ENCODE results near the gene TMEM53. TPM values are rescaled to one million over a fixed set of nuclear protein-coding genes. Genes with fewer than 3 reads are reported as not detected.

TMEM53 gene
- 1 to 10 TPM; 2.5 to 2.6 TPM for total RNA-seq

DNA sequence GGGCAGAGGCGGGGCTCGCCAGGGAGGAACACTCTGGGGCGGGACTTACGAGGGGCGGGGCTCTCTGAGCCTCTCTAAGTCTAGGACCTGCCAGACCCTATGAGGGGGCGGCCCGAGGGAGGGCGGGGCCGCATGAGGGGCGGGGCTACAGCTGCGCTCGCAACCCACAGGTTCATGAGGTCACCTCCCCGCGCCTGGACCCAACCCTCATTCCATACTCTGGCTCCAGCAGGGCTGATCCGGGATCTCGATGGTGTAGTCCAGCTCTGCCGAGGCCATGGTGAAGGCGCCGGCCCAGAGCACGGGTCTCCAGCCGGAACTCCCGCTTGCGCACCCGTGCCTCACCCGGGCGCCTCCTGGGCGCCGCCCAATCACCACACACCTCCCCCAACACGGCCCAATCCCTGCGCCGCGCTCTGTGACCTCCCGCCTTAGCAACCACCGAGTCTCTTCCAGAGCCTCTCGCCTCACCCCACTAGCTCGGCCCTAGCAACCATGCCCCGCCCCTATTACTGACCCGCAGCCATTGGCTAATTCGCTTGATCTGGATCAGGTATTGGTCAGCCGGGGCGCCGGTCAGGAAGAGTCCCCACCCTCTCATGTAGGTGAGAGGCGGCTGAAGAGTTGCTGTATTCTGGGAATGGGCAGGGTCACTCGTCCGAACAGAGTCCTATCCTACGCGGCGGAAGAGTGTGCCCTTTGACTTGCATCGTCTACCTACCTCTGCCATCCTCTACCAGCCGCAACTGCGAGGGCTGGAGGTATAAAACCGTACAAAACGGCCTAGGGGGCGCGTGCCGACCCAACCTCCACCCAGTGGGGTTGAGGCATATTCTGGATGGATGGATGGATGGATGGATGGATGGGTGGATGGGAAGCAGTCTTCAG is at the start of gene TMEM53, which contains the start of gene ARMH1:
TMEM53 (minus strand) TSS at position 369 of the 888 bp plus-strand sequence; CDS start at position 279, 90 bp downstream.
ARMH1 (plus strand) TSS at position 602 of the 888 bp plus-strand sequence. CDS start 14,984 bp downstream, outside the sequence.
- Mint-ChIP-seq H3K36me3 (no peaks in the 10 kb centered on the region), H3K9me3 (no peaks in the 10 kb centered on the region), H3K27me3 (no peaks in the 10 kb centered on the region), H3K27ac (peak within 1 kb of the TSS; percentile 83), H3K4me1 (peaks cover 19% of the 10 kb centered on the region), H3K4me3 (peak within 1 kb of the TSS; percentile 82)
- peak; percentile 97 for DNase-seq

DNA sequence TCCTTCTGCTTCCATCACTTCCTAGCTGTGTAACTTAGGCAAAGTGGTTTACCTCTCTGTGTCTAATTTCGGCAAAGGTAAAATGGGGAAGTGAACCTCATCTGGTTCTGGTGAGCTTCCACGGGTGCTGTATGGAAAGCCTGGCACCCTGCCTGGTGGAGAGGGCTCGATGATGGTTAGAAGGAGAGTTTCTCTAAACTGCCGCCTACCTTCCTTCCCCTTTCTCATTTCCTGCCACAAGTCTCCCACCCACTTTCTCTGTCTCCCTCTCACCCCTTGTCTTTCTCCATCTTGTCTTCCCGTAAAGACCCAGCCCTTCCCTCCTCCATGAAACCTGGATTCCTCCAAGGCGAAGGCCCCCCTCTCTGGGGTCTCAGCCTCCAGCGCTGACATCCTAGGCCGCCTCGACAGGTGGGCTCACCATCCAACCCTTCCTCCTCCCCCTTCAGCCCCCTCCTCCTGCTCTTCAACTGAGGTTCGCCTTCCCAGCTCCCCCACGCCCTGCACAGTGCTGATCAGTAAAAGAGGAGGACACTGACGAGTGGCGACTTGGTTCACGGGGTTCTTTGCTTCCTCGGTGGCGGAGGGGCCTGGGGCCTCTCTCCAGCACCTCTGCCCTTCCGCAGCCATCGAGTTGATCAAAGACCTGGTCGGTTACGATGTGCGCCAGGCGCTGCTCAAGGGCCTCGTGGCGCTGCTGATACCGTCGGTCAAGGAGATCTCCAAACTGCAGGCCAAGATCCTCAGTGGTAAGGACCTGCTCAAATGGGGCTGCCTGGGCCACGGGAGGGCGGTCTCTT is 49.4 kb upstream of the TMEM53 start:
- Mint-ChIP-seq H3K4me3 (peak overlapping the region; percentile 76), H3K4me1 (peaks cover 72% of the 10 kb centered on the region), H3K9me3 (no peaks in the 10 kb centered on the region)

DNA sequence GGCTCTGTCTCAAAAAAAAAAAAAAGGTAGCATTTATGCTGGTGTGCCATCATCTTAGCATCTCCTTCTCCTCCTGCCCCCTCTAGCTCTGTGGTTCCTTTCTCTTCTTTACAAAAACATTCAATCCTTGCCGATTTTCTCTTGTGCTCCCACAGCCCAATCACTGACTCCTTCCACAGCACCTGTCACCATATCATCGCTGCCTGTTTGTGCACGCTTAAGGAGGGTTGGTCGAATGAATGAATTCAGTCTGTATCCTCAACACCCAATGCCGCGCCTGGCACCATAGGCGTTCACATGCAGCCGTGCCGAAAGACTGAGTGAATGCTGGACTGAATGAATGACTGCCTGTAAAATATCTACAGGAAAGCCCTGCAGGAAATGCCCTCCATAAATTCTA is 48.8 kb upstream of the TMEM53 start:
- H3K4me3 Mint-ChIP-seq: peak overlapping the region; percentile 76
- peak; percentile 38 for DNase-seq
- peaks cover 74% of the 10 kb centered on the region for H3K4me1 Mint-ChIP-seq
- peak overlapping the region; percentile 91 for H3K27ac Mint-ChIP-seq
- no peaks in the 10 kb centered on the region for H3K9me3 Mint-ChIP-seq
- H3K27me3 Mint-ChIP-seq: peaks cover 7% of the 10 kb centered on the region
- peaks cover 18% of the 10 kb centered on the region for H3K36me3 Mint-ChIP-seq

More for the DNA sequence above, 49.4 kb upstream of the TMEM53 start:
- peaks cover 7% of the 10 kb centered on the region for H3K27me3 Mint-ChIP-seq
- peaks cover 18% of the 10 kb centered on the region for H3K36me3 Mint-ChIP-seq
- peak; percentile 66 for DNase-seq
- H3K27ac Mint-ChIP-seq: peak overlapping the region; percentile 91

DNA sequence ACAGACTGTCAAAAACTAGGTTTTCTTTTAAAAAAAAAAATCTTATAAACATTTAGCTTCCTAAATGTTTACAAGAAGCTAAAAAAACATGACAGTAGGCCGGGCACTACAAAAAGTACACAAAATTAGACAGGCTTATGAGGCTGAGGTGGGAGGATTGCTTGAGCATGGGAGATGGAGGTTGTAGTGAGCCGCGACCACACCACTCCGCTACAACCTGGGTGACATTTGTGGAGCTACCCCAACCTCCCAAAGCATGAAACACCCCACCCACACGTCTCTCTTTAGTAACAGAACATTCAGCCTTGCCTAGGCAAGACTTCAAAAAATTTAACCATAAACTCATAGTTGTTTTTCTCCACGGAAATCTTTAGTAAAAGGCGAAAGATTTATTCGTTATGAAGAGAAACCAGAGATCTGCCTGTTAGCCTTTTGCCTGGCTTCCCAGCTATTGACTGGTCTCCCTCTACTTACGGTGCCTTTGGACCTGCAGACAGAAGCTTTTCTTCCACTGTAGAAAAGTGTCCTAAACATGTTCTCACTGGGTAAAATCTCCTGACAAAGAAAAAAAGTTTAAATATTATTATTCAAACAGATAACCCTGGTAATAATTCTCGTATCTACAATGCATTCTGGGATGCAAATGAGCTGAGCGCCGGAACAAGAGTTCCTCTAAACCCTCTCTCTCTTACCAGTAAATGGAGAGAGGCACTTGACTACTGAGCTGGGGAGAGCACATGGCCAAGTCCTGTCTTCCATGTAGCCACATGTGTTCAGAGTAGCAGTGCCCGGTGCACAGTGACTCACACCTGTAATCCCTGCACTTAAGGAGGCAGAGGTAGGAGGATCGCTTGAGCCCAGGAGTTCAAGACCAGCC is 47.4 kb upstream of the TMEM53 start:
- Mint-ChIP-seq H3K27ac (peak overlapping the region; percentile 91), H3K27me3 (peaks cover 7% of the 10 kb centered on the region), H3K9me3 (no peaks in the 10 kb centered on the region), H3K4me3 (peak overlapping the region; percentile 73), H3K36me3 (peaks cover 16% of the 10 kb centered on the region), H3K4me1 (peaks cover 77% of the 10 kb centered on the region)
- peak; percentile 86 for DNase-seq

DNA sequence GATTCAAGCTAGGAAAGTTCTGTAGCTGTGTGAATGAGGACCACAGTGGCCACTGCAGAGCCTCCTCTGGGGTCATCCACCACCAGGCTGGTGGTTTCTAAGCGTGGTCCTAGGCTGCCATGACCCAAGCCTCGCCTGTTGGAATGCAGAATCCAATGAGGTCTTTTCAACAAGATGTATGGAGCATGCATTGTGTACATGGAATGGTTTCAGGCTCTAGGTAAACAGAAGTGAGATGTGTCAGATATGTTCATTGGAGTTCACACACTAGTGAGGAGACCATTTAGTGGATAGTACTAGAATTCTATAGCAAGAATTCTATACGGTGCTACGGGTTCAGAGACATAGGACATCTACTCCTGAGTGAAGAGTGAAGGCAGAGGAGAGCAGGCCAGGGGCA is 46.0 kb upstream of the TMEM53 start:
- DNase-seq: no peak
- no peaks in the 10 kb centered on the region for H3K9me3 Mint-ChIP-seq
- H3K4me3 Mint-ChIP-seq: no peak overlapping the region
- peaks cover 79% of the 10 kb centered on the region for H3K4me1 Mint-ChIP-seq
- H3K27ac Mint-ChIP-seq: peak overlapping the region; percentile 91
- H3K36me3 Mint-ChIP-seq: peaks cover 7% of the 10 kb centered on the region
- peaks cover 7% of the 10 kb centered on the region for H3K27me3 Mint-ChIP-seq

DNA sequence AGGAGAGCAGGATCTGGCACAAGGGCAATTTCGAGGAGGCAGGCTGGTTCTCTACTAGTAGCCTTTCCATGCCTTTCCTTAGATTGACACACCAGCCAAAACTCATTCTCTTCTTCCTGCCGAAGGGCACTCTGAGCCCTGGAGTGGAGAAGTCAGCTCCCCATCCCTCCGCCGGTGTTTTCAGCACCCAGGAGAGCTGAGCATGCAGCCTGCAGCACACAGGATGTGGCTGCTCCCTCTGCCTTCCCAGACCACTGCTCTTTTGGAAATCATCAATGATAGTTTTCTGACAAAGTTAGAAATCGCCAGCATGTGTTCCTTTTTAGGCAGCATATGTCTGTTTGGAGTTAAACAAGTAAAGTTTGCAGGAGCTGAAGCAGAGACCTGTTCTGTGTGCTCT is 45.0 kb upstream of the TMEM53 start:
- Mint-ChIP-seq H3K27ac (peak overlapping the region; percentile 23), H3K4me3 (no peak overlapping the region), H3K27me3 (peaks cover 7% of the 10 kb centered on the region), H3K4me1 (peaks cover 79% of the 10 kb centered on the region), H3K9me3 (no peaks in the 10 kb centered on the region), H3K36me3 (no peaks in the 10 kb centered on the region)
- DNase-seq: no peak

DNA sequence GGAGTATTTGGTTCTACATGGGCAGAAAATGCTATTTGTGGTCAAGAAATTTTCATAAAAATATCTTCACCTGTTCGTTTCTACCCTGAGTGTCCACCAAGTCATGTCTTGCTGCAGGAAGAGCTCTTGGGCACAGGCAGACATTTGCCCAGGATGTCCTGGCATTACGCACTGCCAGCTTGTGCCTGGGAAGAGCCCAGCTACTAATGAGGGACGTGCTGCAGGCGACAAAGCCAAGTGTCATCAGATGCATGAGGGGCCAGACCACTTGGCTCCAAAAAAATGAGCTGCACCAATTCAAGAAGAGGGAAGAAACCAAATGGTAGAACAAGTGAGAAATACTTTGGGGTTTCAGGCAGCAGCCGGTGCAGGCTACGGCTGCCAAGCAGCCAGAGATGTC is 43.8 kb upstream of the TMEM53 start:
- Mint-ChIP-seq H3K4me3 (no peak overlapping the region), H3K27ac (peak overlapping the region; percentile 28), H3K9me3 (no peaks in the 10 kb centered on the region), H3K4me1 (peaks cover 70% of the 10 kb centered on the region), H3K27me3 (peaks cover 7% of the 10 kb centered on the region), H3K36me3 (no peaks in the 10 kb centered on the region)
- DNase-seq: no peak

DNA sequence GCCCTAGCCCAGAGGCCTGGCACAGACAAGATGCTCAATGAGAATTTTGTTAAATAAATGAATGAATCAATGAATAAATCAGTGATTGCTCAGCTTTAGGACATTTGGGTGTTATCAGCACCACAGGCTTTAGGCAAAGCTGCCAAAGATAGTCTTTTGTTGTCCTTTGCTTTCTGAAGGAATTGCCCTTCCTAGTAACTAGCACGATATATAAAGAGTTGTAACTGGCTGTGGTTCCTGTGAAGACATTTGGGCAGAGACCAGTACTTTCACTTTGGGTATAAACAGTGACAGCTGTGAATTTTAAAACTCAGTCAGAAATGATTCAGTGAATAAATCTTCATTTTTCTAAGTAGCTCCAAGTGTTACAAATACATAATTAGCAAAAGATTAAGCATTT is 43.4 kb upstream of the TMEM53 start:
- peaks cover 7% of the 10 kb centered on the region for H3K27me3 Mint-ChIP-seq
- peaks cover 68% of the 10 kb centered on the region for H3K4me1 Mint-ChIP-seq
- H3K27ac Mint-ChIP-seq: no peak overlapping the region
- DNase-seq: no peak
- no peak overlapping the region for H3K4me3 Mint-ChIP-seq
- no peaks in the 10 kb centered on the region for H3K36me3 Mint-ChIP-seq
- no peaks in the 10 kb centered on the region for H3K9me3 Mint-ChIP-seq

DNA sequence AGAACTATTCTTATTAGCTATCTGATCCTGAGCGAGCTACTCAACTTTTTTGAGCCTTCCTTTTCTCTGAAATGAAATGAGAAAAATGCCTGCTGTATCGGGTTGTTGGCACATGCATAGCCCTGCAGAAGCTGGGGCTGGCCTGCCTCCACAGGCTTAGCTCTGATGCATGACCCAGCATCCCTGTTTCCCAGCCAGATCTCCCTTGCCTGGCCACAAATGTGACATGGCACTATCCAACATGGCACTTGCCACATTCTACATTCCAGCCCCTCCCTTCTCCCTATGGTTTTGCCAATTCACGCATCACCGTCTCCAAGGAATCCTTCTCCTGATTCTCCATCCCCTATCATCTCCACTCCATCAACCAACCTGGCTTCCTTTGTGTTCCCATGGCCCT is 42.9 kb upstream of the TMEM53 start:
- no peak for DNase-seq
- Mint-ChIP-seq H3K4me3 (no peak overlapping the region), H3K36me3 (no peaks in the 10 kb centered on the region), H3K4me1 (peaks cover 68% of the 10 kb centered on the region), H3K27ac (no peak overlapping the region), H3K9me3 (no peaks in the 10 kb centered on the region), H3K27me3 (peaks cover 7% of the 10 kb centered on the region)

DNA sequence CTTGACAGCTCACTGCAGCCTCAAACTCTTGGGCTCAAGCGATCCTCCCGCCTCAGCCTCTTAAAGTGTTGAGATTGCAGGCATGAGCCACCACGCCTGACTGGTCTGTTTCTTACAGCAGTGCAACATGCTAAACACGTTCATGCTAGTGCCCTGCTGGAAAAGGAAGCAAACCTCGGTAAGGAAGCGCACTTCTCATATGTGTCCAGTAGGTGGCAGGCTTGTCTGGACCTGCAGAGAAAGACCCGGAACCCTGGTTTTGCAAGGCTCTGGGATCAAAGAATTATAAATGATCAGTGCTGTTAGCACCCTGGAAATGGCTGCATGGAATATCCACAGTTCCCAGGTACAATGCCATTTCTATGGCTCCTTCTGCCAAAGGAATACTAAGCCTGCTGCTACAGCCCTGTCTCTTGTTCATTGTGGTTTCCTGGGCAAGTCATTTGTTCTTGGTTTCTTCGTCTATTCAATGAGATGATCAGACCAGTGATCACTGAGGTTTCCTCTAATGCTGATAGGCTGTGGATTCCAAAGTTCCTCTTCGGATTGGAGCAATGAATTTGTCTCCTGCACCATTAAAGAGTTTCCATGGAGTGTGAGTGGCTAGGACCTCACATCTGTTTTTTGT is 40.8 kb upstream of the TMEM53 start:
- peak; percentile 64 for DNase-seq
- H3K4me1 Mint-ChIP-seq: peaks cover 48% of the 10 kb centered on the region
- peak overlapping the region; percentile 42 for H3K27ac Mint-ChIP-seq
- no peaks in the 10 kb centered on the region for H3K27me3 Mint-ChIP-seq
- no peaks in the 10 kb centered on the region for H3K9me3 Mint-ChIP-seq
- H3K4me3 Mint-ChIP-seq: peak overlapping the region; percentile 52
- no peaks in the 10 kb centered on the region for H3K36me3 Mint-ChIP-seq

DNA sequence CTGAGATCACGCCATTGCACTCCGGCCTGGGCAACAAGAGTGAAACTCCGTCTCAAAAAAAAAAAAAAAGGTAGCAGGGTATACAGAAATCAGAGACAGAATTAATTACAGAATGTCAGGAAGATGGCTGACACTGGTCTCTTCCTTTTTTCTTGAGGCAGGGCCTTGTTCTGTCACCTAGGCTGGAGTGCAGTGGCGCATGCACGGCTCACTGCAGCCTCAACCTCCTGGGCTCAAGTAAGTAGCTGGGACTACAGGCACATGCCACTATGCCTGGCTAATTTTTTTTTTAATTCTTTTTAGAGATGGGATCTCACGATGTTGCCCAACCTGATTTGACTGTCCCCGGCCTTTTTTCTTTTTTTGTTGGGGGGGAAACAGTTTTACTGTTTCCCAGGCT is 40.3 kb upstream of the TMEM53 start:
- no peak for DNase-seq
- H3K9me3 Mint-ChIP-seq: no peaks in the 10 kb centered on the region
- no peaks in the 10 kb centered on the region for H3K27me3 Mint-ChIP-seq
- peaks cover 45% of the 10 kb centered on the region for H3K4me1 Mint-ChIP-seq
- no peaks in the 10 kb centered on the region for H3K36me3 Mint-ChIP-seq
- no peak overlapping the region for H3K4me3 Mint-ChIP-seq
- H3K27ac Mint-ChIP-seq: peak overlapping the region; percentile 42

DNA sequence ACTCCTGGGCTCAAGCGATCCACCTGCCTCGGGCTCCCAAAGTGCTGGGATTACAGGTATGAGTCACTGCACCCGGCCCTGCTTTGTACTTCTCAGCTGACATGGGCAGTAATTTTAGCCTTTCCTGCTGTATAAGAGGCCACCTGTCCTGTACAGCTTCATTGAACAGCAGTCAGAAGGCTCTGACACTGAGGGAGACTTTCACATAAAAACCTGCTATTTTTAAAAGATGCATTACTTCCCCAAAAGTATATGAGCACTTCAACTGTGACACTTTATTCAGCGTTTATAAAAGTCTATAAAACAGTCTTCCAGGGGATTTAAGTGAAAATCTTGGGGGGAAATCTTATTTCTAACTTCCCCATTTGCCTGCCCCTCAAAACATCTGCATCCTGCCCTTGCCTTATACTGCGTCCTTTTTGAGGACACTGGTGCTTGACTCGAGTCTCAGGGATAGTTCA is 39.1 kb upstream of the TMEM53 start:
- Mint-ChIP-seq H3K4me1 (peaks cover 34% of the 10 kb centered on the region), H3K27ac (no peak overlapping the region), H3K4me3 (no peak overlapping the region), H3K9me3 (no peaks in the 10 kb centered on the region), H3K36me3 (no peaks in the 10 kb centered on the region), H3K27me3 (no peaks in the 10 kb centered on the region)
- DNase-seq: no peak

DNA sequence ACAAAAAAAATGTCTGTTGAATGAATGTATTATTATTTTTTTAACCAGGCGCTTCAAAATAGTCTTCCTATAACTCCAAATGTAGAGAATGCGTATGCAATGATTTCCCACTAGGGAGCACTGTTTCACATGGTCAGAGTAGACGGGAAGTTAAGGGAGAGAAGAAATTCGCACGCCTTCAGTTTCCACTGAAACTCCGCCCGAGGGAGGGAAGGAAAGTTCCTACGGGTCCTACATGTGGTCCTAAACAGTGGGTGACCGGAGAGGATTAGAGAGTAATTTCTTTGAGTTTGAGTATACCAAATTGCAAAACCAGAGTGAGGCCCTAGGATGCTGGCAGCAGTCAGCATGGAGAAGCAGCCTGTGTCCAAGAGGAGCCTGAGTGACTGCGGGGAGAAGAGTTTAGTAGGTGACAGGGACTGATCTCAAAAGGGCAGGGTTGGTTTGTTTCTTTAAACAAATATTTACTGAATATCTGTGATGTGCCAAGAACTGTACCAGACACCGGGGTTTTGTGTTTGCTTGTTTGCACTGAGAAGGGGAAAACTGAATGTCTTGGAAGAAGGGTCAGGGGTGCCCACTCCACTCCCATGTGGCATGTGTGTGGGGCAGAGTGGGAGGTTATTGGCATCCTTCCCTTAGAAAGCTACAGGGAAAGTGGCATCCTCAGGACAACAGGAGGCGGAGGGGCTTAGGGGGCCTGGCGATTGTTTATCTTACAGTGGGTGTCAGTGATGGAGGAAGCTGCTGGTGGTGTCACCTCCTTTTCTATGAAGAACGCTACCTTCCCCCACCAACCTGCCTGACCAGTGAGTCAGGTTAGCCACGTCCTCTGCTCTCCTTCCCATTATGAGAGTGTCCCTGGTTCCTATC is 33.9 kb upstream of the TMEM53 start:
- Mint-ChIP-seq H3K4me1 (peaks cover 6% of the 10 kb centered on the region), H3K4me3 (peak overlapping the region; percentile 32)
- no peak for DNase-seq

More for the DNA sequence above, 33.9 kb upstream of the TMEM53 start:
- Mint-ChIP-seq H3K27me3 (no peaks in the 10 kb centered on the region), H3K36me3 (no peaks in the 10 kb centered on the region), H3K27ac (peak overlapping the region; percentile 40), H3K9me3 (no peaks in the 10 kb centered on the region)

Measured in activated naive CD8-positive, alpha-beta T cell treated with anti-CD3 and anti-CD28 coated beads for 36 hours (primary cell).